ENCODE measurements around the gene ACER3. TPM values are rescaled to one million over a fixed set of nuclear protein-coding genes. Genes with fewer than 3 reads are reported as not detected.

ACER3 gene
- polyA plus RNA-seq, 1 donor from 2014 or later, result 14.9 TPM

DNA sequence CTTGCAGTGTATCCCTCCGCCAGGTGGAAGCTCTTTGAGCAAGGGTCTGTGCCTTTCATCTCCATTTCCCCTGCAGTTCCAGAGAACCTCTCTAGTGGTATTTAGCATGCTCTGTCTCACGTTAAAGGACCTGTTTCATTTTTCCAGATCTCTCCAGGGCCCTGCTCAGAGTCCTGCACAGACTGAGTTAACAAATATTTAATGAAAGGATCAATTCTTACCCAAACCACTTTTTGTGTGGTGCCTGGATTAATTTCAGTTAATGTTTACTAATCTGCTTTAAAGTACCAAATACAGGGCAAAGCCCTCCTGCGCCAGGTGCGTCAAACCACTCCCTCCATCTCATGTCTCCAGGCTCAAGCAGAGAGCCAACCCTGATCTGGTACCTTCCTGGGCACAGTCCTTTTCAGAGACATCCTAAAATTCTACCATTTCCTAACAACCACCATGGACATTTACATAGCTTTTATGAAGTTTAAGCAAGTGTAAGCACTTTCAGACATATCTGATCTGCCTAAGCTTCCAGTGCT, 18.7 kb upstream of the ACER3 start:
- H3K4me2 ChIP-seq (ENCODE audit: low read length), result no peak overlapping the region
- H4K20me1 ChIP-seq (ENCODE audit: insufficient read depth), result no peaks in the 10 kb centered on the region
- H3K9ac ChIP-seq (ENCODE audit: low read length), result no peak overlapping the region
- H3K36me3 ChIP-seq (ENCODE audit: insufficient read depth, low read length), result no peaks in the 10 kb centered on the region
- H3F3A ChIP-seq (ENCODE audit: insufficient read depth, low read length, poor library complexity, severe bottlenecking), result no peaks in the 10 kb centered on the region
- H3K9me3 ChIP-seq (ENCODE audit: low read length), result no peaks in the 10 kb centered on the region
- no peaks in the 10 kb centered on the region for H3K9me2 ChIP-seq (ENCODE audit: insufficient read depth, low read length)
- H2AFZ ChIP-seq (ENCODE audit: low read depth, low read length), result no peak overlapping the region
- H3K79me2 ChIP-seq (replicated peaks; ENCODE audit: insufficient read depth, low read length), result no peaks in the 10 kb centered on the region
- H3K27me3 ChIP-seq (ENCODE audit: insufficient read depth, low read depth, low read length), result no peaks in the 10 kb centered on the region
- no peak overlapping the region for H3K4me3 ChIP-seq (ENCODE audit: low read length)
- no peak overlapping the region for H3K27ac ChIP-seq (ENCODE audit: low read length)
- no peak for TF ChIP-seq EZH2 (IDR thresholded peaks at IDR 0.05; ENCODE audit: borderline replicate concordance, insufficient read depth, low read length, poor library complexity, severe bottlenecking)
- TF ChIP-seq CTCF (IDR thresholded peaks at IDR 0.05; ENCODE audit: poor library complexity, severe bottlenecking), result no peak
- TF ChIP-seq, protein P1, sequence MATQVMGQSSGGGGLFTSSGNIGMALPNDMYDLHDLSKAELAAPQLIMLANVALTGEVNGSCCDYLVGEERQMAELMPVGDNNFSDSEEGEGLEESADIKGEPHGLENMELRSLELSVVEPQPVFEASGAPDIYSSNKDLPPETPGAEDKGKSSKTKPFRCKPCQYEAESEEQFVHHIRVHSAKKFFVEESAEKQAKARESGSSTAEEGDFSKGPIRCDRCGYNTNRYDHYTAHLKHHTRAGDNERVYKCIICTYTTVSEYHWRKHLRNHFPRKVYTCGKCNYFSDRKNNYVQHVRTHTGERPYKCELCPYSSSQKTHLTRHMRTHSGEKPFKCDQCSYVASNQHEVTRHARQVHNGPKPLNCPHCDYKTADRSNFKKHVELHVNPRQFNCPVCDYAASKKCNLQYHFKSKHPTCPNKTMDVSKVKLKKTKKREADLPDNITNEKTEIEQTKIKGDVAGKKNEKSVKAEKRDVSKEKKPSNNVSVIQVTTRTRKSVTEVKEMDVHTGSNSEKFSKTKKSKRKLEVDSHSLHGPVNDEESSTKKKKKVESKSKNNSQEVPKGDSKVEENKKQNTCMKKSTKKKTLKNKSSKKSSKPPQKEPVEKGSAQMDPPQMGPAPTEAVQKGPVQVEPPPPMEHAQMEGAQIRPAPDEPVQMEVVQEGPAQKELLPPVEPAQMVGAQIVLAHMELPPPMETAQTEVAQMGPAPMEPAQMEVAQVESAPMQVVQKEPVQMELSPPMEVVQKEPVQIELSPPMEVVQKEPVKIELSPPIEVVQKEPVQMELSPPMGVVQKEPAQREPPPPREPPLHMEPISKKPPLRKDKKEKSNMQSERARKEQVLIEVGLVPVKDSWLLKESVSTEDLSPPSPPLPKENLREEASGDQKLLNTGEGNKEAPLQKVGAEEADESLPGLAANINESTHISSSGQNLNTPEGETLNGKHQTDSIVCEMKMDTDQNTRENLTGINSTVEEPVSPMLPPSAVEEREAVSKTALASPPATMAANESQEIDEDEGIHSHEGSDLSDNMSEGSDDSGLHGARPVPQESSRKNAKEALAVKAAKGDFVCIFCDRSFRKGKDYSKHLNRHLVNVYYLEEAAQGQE (IDR thresholded peaks at IDR 0.05; ENCODE audit: borderline replicate concordance), result no peak
- no peak for TF ChIP-seq SMC3 (conservative IDR thresholded peaks at IDR 0.05; ENCODE audit: poor library complexity)
- TF ChIP-seq POLR2AphosphoS5 (IDR thresholded peaks at IDR 0.05), result no peak
- no peak for TF ChIP-seq EP300 (conservative IDR thresholded peaks at IDR 0.05; ENCODE audit: poor library complexity, severe bottlenecking)
- no peak for TF ChIP-seq MXI1 (conservative IDR thresholded peaks at IDR 0.05; ENCODE audit: poor library complexity, severe bottlenecking)
- TF ChIP-seq TAF1 (IDR thresholded peaks at IDR 0.05; ENCODE audit: low read depth), result no peak
- TF ChIP-seq RAD21 (conservative IDR thresholded peaks at IDR 0.05), result no peak

DNA sequence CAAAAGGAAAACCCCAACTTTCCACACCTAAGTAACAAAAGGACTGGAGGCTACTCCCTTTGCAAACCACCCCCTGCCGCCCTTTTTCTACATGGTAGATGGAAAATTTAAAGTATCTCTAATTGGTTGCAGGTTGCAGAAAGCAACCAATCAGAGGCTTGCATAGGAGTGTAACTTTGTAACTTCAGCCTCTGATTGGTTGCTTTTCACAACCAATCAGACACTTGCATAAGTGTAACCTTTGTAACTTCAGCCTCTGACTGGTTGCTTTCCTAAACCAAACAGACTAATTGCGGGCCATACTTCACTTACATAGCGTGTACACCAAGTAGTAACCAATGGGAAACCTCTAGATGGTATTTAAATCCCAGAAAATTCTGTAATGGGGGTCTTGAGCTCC, 16.8 kb upstream of the ACER3 start:
- H3K9ac ChIP-seq (ENCODE audit: low read length), result no peak overlapping the region
- no peak overlapping the region for H3K27ac ChIP-seq (ENCODE audit: low read length)

More for the DNA sequence above, 16.8 kb upstream of the ACER3 start:
- H3K36me3 ChIP-seq (ENCODE audit: insufficient read depth, low read length), result no peaks in the 10 kb centered on the region
- H3K9me2 ChIP-seq (ENCODE audit: insufficient read depth, low read length), result no peaks in the 10 kb centered on the region
- H2AFZ ChIP-seq (ENCODE audit: low read depth, low read length), result no peak overlapping the region
- H3K27me3 ChIP-seq (ENCODE audit: insufficient read depth, low read depth, low read length), result no peaks in the 10 kb centered on the region
- H3K4me3 ChIP-seq (ENCODE audit: low read length), result no peak overlapping the region
- H3K9me3 ChIP-seq (ENCODE audit: low read length), result no peaks in the 10 kb centered on the region
- no peak overlapping the region for H3K4me2 ChIP-seq (ENCODE audit: low read length)
- TF ChIP-seq EP300 (conservative IDR thresholded peaks at IDR 0.05; ENCODE audit: poor library complexity, severe bottlenecking), result no peak
- no peak for TF ChIP-seq EZH2 (IDR thresholded peaks at IDR 0.05; ENCODE audit: borderline replicate concordance, insufficient read depth, low read length, poor library complexity, severe bottlenecking)
- no peak for TF ChIP-seq POLR2AphosphoS5 (IDR thresholded peaks at IDR 0.05)
- H3F3A ChIP-seq (ENCODE audit: insufficient read depth, low read length, poor library complexity, severe bottlenecking), result no peaks in the 10 kb centered on the region
- H3K79me2 ChIP-seq (replicated peaks; ENCODE audit: insufficient read depth, low read length), result no peaks in the 10 kb centered on the region
- H4K20me1 ChIP-seq (ENCODE audit: insufficient read depth), result no peaks in the 10 kb centered on the region
